Stimulated activated naive CD8-positive, alpha-beta T cell treated with anti-CD3 and anti-CD28 coated beads, Interleukin-15, Interleukin-2, amounts not matched to agents 100 ng/mL and 50 ng/mL, for 24 hours (primary cell): Measurements from ENCODE around the gene SMIM44.

Experiments
- H3K27ac Mint-ChIP-seq: one replicate; pipeline ENCODE4 v1.8.0; 2021; ENCODE audit warnings: mild to moderate bottlenecking, mixed read lengths
- H3K27me3 Mint-ChIP-seq: one replicate; pipeline ENCODE4 v1.8.0; 2021; ENCODE audit warnings: mixed read lengths
- H3K36me3 Mint-ChIP-seq: one replicate; pipeline ENCODE4 v1.8.0; 2021; ENCODE audit warnings: low read depth, mixed read lengths
- H3K4me1 Mint-ChIP-seq: one replicate; pipeline ENCODE4 v1.8.0; 2021; ENCODE audit warnings: low read depth, mixed read lengths
- H3K4me3 Mint-ChIP-seq: one replicate; pipeline ENCODE4 v1.8.0; 2021; ENCODE audit warnings: mild to moderate bottlenecking, mixed read lengths
- H3K9me3 Mint-ChIP-seq: one replicate; pipeline ENCODE4 v1.8.0; 2021; ENCODE audit warnings: mixed read lengths

SMIM44 gene

GRCh38 chr19:3522421-3523360 lies 39.5 kb upstream of the SMIM44 start:
- no peaks in the 10 kb centered on the region for H3K9me3 Mint-ChIP-seq
- no peak overlapping the region for H3K27ac Mint-ChIP-seq
- H3K27me3 Mint-ChIP-seq: no peaks in the 10 kb centered on the region
- H3K4me3 Mint-ChIP-seq: no peak overlapping the region
- H3K4me1 Mint-ChIP-seq: peaks cover 18% of the 10 kb centered on the region
- peaks cover 6% of the 10 kb centered on the region for H3K36me3 Mint-ChIP-seq

GRCh38 chr19:3521104-3521445 lies 37.8 kb upstream of the SMIM44 start:
- Mint-ChIP-seq H3K27ac (no peak overlapping the region), H3K36me3 (peaks cover 6% of the 10 kb centered on the region), H3K27me3 (no peaks in the 10 kb centered on the region), H3K4me3 (no peak overlapping the region), H3K4me1 (peaks cover 28% of the 10 kb centered on the region), H3K9me3 (no peaks in the 10 kb centered on the region)

- no peak overlapping the region for H3K27ac Mint-ChIP-seq
- peaks cover 6% of the 10 kb centered on the region for H3K36me3 Mint-ChIP-seq
- no peaks in the 10 kb centered on the region for H3K27me3 Mint-ChIP-seq
- no peaks in the 10 kb centered on the region for H3K9me3 Mint-ChIP-seq
- no peak overlapping the region for H3K4me3 Mint-ChIP-seq
- H3K4me1 Mint-ChIP-seq: peaks cover 34% of the 10 kb centered on the region
Observed at GRCh38 chr19:3520166-3521103, 37.2 kb upstream of the SMIM44 start.

- H3K9me3 Mint-ChIP-seq: no peaks in the 10 kb centered on the region
- no peak overlapping the region for H3K27ac Mint-ChIP-seq
- peaks cover 6% of the 10 kb centered on the region for H3K36me3 Mint-ChIP-seq
- H3K27me3 Mint-ChIP-seq: no peaks in the 10 kb centered on the region
- no peak overlapping the region for H3K4me3 Mint-ChIP-seq
- H3K4me1 Mint-ChIP-seq: peaks cover 39% of the 10 kb centered on the region
Observed at GRCh38 chr19:3519126-3519525, 35.9 kb upstream of the SMIM44 start.

- Mint-ChIP-seq H3K4me3 (no peak overlapping the region), H3K9me3 (no peaks in the 10 kb centered on the region), H3K27me3 (no peaks in the 10 kb centered on the region), H3K27ac (no peak overlapping the region), H3K36me3 (peaks cover 6% of the 10 kb centered on the region), H3K4me1 (peaks cover 41% of the 10 kb centered on the region)
Observed at GRCh38 chr19:3518659-3519058, 35.4 kb upstream of the SMIM44 start.

GRCh38 chr19:3518255-3518654 lies 35.0 kb upstream of the SMIM44 start:
- H3K27me3 Mint-ChIP-seq: no peaks in the 10 kb centered on the region
- no peaks in the 10 kb centered on the region for H3K9me3 Mint-ChIP-seq
- H3K27ac Mint-ChIP-seq: no peak overlapping the region
- no peak overlapping the region for H3K4me3 Mint-ChIP-seq
- peaks cover 43% of the 10 kb centered on the region for H3K4me1 Mint-ChIP-seq
- peaks cover 6% of the 10 kb centered on the region for H3K36me3 Mint-ChIP-seq

GRCh38 chr19:3517638-3518037 lies 34.4 kb upstream of the SMIM44 start:
- H3K27me3 Mint-ChIP-seq: no peaks in the 10 kb centered on the region
- no peak overlapping the region for H3K27ac Mint-ChIP-seq
- no peak overlapping the region for H3K4me3 Mint-ChIP-seq
- peaks cover 6% of the 10 kb centered on the region for H3K36me3 Mint-ChIP-seq
- no peaks in the 10 kb centered on the region for H3K9me3 Mint-ChIP-seq
- H3K4me1 Mint-ChIP-seq: peaks cover 43% of the 10 kb centered on the region

- Mint-ChIP-seq H3K36me3 (peaks cover 6% of the 10 kb centered on the region), H3K4me1 (peaks cover 46% of the 10 kb centered on the region), H3K27ac (no peak overlapping the region), H3K9me3 (no peaks in the 10 kb centered on the region), H3K4me3 (no peak overlapping the region), H3K27me3 (no peaks in the 10 kb centered on the region)
Observed at GRCh38 chr19:3516675-3517207, 33.5 kb upstream of the SMIM44 start.

- H3K9me3 Mint-ChIP-seq: no peaks in the 10 kb centered on the region
- peaks cover 43% of the 10 kb centered on the region for H3K4me1 Mint-ChIP-seq
- H3K27ac Mint-ChIP-seq: no peak overlapping the region
- peaks cover 2% of the 10 kb centered on the region for H3K36me3 Mint-ChIP-seq
- no peak overlapping the region for H3K4me3 Mint-ChIP-seq
- no peaks in the 10 kb centered on the region for H3K27me3 Mint-ChIP-seq
Observed at GRCh38 chr19:3515891-3516422, 32.7 kb upstream of the SMIM44 start.

- H3K36me3 Mint-ChIP-seq: peaks cover 2% of the 10 kb centered on the region
- H3K27me3 Mint-ChIP-seq: no peaks in the 10 kb centered on the region
- no peak overlapping the region for H3K27ac Mint-ChIP-seq
- peaks cover 48% of the 10 kb centered on the region for H3K4me1 Mint-ChIP-seq
- H3K4me3 Mint-ChIP-seq: no peak overlapping the region
- no peaks in the 10 kb centered on the region for H3K9me3 Mint-ChIP-seq
Observed at GRCh38 chr19:3514930-3515329, 31.7 kb upstream of the SMIM44 start.

GRCh38 chr19:3513229-3514140 lies 30.2 kb upstream of the SMIM44 start:
- H3K36me3 Mint-ChIP-seq: peaks cover 12% of the 10 kb centered on the region
- peaks cover 58% of the 10 kb centered on the region for H3K4me1 Mint-ChIP-seq
- H3K27ac Mint-ChIP-seq: no peak overlapping the region
- H3K9me3 Mint-ChIP-seq: no peaks in the 10 kb centered on the region
- H3K4me3 Mint-ChIP-seq: no peak overlapping the region
- H3K27me3 Mint-ChIP-seq: no peaks in the 10 kb centered on the region

- peaks cover 57% of the 10 kb centered on the region for H3K4me1 Mint-ChIP-seq
- no peaks in the 10 kb centered on the region for H3K9me3 Mint-ChIP-seq
- no peak overlapping the region for H3K27ac Mint-ChIP-seq
- H3K36me3 Mint-ChIP-seq: peaks cover 12% of the 10 kb centered on the region
- H3K4me3 Mint-ChIP-seq: no peak overlapping the region
- H3K27me3 Mint-ChIP-seq: no peaks in the 10 kb centered on the region
Observed at GRCh38 chr19:3512562-3513228, 29.5 kb upstream of the SMIM44 start.

- Mint-ChIP-seq H3K4me1 (peaks cover 60% of the 10 kb centered on the region), H3K9me3 (no peaks in the 10 kb centered on the region), H3K36me3 (peaks cover 12% of the 10 kb centered on the region), H3K4me3 (no peak overlapping the region), H3K27me3 (no peaks in the 10 kb centered on the region), H3K27ac (no peak overlapping the region)
Observed at GRCh38 chr19:3511506-3512251, 28.4 kb upstream of the SMIM44 start.
